ENCODE measurements around the gene GRIK4. TPM values are rescaled to one million over a fixed set of nuclear protein-coding genes. Genes with fewer than 3 reads are reported as not detected.

The GRIK4 gene
- total and polyA plus RNA-seq, 4 donors, result 0.05 to 0.25 (median 0.06) TPM; not detected in 1

GRCh38 chr11:120746836-120747609 is 235.5 kb downstream of the GRIK4 start:
- DNase-seq (ENCODE audit: low spot score), result no peak
- H3K27me3 ChIP-seq (ENCODE audit: control insufficient read depth in 4 of 4, insufficient read depth in 4 of 4, low read length in 3 of 4), result peaks cover 0 to 4% (median 0%) of the 10 kb centered on the region in 4 donors
- no peaks in the 10 kb centered on the region for H3K36me3 ChIP-seq (ENCODE audit: control insufficient read depth in 4 of 4, insufficient read depth in 3 of 4, low read depth in 1 of 4, low read length in 3 of 4)
- no peak overlapping the region for H3K27ac ChIP-seq (ENCODE audit: low read depth in 1 of 2, low read length in 2 of 2)
- no peaks in the 10 kb centered on the region for H3K4me1 ChIP-seq (ENCODE audit: control insufficient read depth in 4 of 4, insufficient read depth in 4 of 4, low read length in 3 of 4)
- TF ChIP-seq GABPA (IDR thresholded peaks at IDR 0.05 in 1 of 2, conservative IDR thresholded peaks at IDR 0.05 in 1 of 2) (no peak), TAF1 (conservative IDR thresholded peaks at IDR 0.05) (no peak)
- H3K4me3 ChIP-seq (ENCODE audit: low read depth in 1 of 3, low read length in 3 of 3), result no peak overlapping the region
- no peak overlapping the region for H3K9ac ChIP-seq (ENCODE audit: low read depth in 1 of 2, low read length in 2 of 2)
- 70% methylated on average over 12 of the region's 12 CpGs for WGBS
- H3K9me3 ChIP-seq (ENCODE audit: control insufficient read depth in 4 of 4, low read length in 3 of 4), result no peaks in the 10 kb centered on the region

- 72% methylated on average over 12 of the region's 12 CpGs for WGBS
- Histone ChIP-seq H3K4me1 (ENCODE audit: control insufficient read depth in 4 of 4, insufficient read depth in 4 of 4, low read length in 3 of 4) (no peaks in the 10 kb centered on the region), H3K36me3 (ENCODE audit: control insufficient read depth in 4 of 4, insufficient read depth in 3 of 4, low read depth in 1 of 4, low read length in 3 of 4) (no peaks in the 10 kb centered on the region), H3K9ac (ENCODE audit: low read depth in 1 of 2, low read length in 2 of 2) (no peak overlapping the region), H3K27me3 (ENCODE audit: control insufficient read depth in 4 of 4, insufficient read depth in 4 of 4, low read length in 3 of 4) (peaks cover 0 to 4% (median 0%) of the 10 kb centered on the region in 4 donors), H3K9me3 (ENCODE audit: control insufficient read depth in 4 of 4, low read length in 3 of 4) (no peaks in the 10 kb centered on the region), H3K4me3 (ENCODE audit: low read depth in 1 of 3, low read length in 3 of 3) (no peak overlapping the region), H3K27ac (ENCODE audit: low read depth in 1 of 2, low read length in 2 of 2) (no peak overlapping the region)
- TF ChIP-seq GABPA (IDR thresholded peaks at IDR 0.05 in 1 of 2, conservative IDR thresholded peaks at IDR 0.05 in 1 of 2) (no peak), RAD21 (IDR thresholded peaks at IDR 0.05) (no peak), FOXA2 (IDR thresholded peaks at IDR 0.05) (no peak), EGR1 (IDR thresholded peaks at IDR 0.05; ENCODE audit: low read depth in 2 of 2) (no peak), JUND (IDR thresholded peaks at IDR 0.05) (no peak), SP1 (IDR thresholded peaks at IDR 0.05) (no peak), NR2F2 (IDR thresholded peaks at IDR 0.05) (no peak), CTCF (IDR thresholded peaks at IDR 0.05; ENCODE audit: low read depth, low read length, missing input control) (no peak), FOXA1 (IDR thresholded peaks at IDR 0.05) (no peak), TAF1 (conservative IDR thresholded peaks at IDR 0.05) (no peak)
- DNase-seq (ENCODE audit: low spot score), result no peak
These were observed 236.6 kb downstream of the GRIK4 start for GRCh38 chr11:120747850-120748814.

- peaks cover 0 to 4% (median 0%) of the 10 kb centered on the region in 4 donors for H3K27me3 ChIP-seq (ENCODE audit: control insufficient read depth in 4 of 4, insufficient read depth in 4 of 4, low read length in 3 of 4)
- WGBS, result 88% methylated on average over 4 of the region's 4 CpGs
- H3K4me1 ChIP-seq (ENCODE audit: control insufficient read depth in 4 of 4, insufficient read depth in 4 of 4, low read length in 3 of 4), result no peaks in the 10 kb centered on the region
- no peak overlapping the region for H3K9ac ChIP-seq (ENCODE audit: low read depth in 1 of 2, low read length in 2 of 2)
- no peaks in the 10 kb centered on the region for H3K36me3 ChIP-seq (ENCODE audit: control insufficient read depth in 4 of 4, insufficient read depth in 3 of 4, low read depth in 1 of 4, low read length in 3 of 4)
- no peaks in the 10 kb centered on the region for H3K9me3 ChIP-seq (ENCODE audit: control insufficient read depth in 4 of 4, low read length in 3 of 4)
- H3K27ac ChIP-seq (ENCODE audit: low read depth in 1 of 2, low read length in 2 of 2), result no peak overlapping the region
- no peak for DNase-seq (ENCODE audit: low spot score)
- H3K4me3 ChIP-seq (ENCODE audit: low read depth in 1 of 3, low read length in 3 of 3), result no peak overlapping the region
- TF ChIP-seq HNF4G (IDR thresholded peaks at IDR 0.05), result no peak
- TF ChIP-seq TAF1 (conservative IDR thresholded peaks at IDR 0.05), result no peak
- no peak for TF ChIP-seq CTCF (IDR thresholded peaks at IDR 0.05; ENCODE audit: low read depth, low read length, missing input control)
- TF ChIP-seq RAD21 (IDR thresholded peaks at IDR 0.05), result no peak
- TF ChIP-seq NR2F2 (IDR thresholded peaks at IDR 0.05), result no peak
- TF ChIP-seq REST (IDR thresholded peaks at IDR 0.05), result no peak
- TF ChIP-seq SP1 (IDR thresholded peaks at IDR 0.05), result no peak
- TF ChIP-seq YY1 (IDR thresholded peaks at IDR 0.05), result no peak
- no peak for TF ChIP-seq GABPA (IDR thresholded peaks at IDR 0.05 in 1 of 2, conservative IDR thresholded peaks at IDR 0.05 in 1 of 2)
- TF ChIP-seq HNF4A (conservative IDR thresholded peaks at IDR 0.05), result no peak
- TF ChIP-seq JUND (IDR thresholded peaks at IDR 0.05), result no peak
- TF ChIP-seq MAX (IDR thresholded peaks at IDR 0.05), result no peak
- TF ChIP-seq ATF3 (IDR thresholded peaks at IDR 0.05), result no peak
- TF ChIP-seq FOXA2 (IDR thresholded peaks at IDR 0.05), result no peak
These were observed 237.8 kb downstream of the GRIK4 start for GRCh38 chr11:120749395-120749794.

Data from liver (tissue), 9 donors.